K562 (cell line): ENCODE data around the gene PATJ. TPM values are rescaled to one million over a fixed set of nuclear protein-coding genes. Genes with fewer than 3 reads are reported as not detected.
A peak's percentile ranks its signal among the peaks of the same experiment; 100 is the strongest.

Experiments used
- ATAC-seq: fragments of 200-7000 bp; cut with Tn5 transposase; 3 replicates; pipeline ENCODE4 v1.9.1; 2020; ENCODE audit warnings: moderate library complexity
- BruUV-seq: library from RNA; stranded (reverse); fragments of 400-500 nt; replicated peaks from 2 replicates; lab custom pipeline; 2021; lab: Mats Ljungman, UMichigan
- CTCF ChIA-PET: fragments of 300-600 bp; formaldehyde crosslinking; extraction: SDS; loops from one replicate; lab custom pipeline; 2021; ENCODE audit warnings: low intra/inter-chr PET ratio; lab: Yijun Ruan, JAX
- POLR2A ChIA-PET: fragments of 300-600, 350-650 bp; sonication (Branson Sonifier 250); formaldehyde crosslinking; extraction: SDS; loops from one replicate; lab custom pipeline; 2021; ENCODE audit warnings: antibody characterized with exemption, inconsistent platforms; lab: Yijun Ruan, JAX
- DNase-seq, 4 experiments: peaks; one replicate each; pipeline versions ENCODE4 v3.0.0 to v3.0.0-alpha.2; 2011 to 2018; ENCODE audit warnings: low spot score in 3 of 4, mixed read lengths in 3 of 4; ENCODE audit errors: extremely low read depth in 1 of 4
- FAIRE-seq: peaks from 2 replicates; lab custom pipeline; 2011; peaks lifted over from hg19 to GRCh38; lab: Jason Lieb, UNC
- H2AFZ ChIP-seq: 2 replicates; pipeline ENCODE4 v1.6.0; 2011; ENCODE audit warnings: low read depth, low read length, control low read depth, inconsistent platforms
- H3K27ac ChIP-seq: fragments of 200-600 bp; 3 replicates; pipeline ENCODE4 v1.8.0; 2011; ENCODE audit warnings: low read depth, mild to moderate bottlenecking, control low read depth, inconsistent platforms, low read length, moderate library complexity, mixed read lengths; ENCODE audit errors: extremely low read depth
- H3K27me3 ChIP-seq, 2 experiments: fragments of 300-600 bp in 1 of 2; 2 replicates in 1 of 2; 3 replicates in 1 of 2; pipeline versions ENCODE4 v1.6.0 to v1.8.0; 2011; ENCODE audit warnings: inconsistent platforms in 2 of 2, low read length in 2 of 2, mild to moderate bottlenecking in 1 of 2, mixed read lengths in 1 of 2, moderate library complexity in 1 of 2; ENCODE audit not compliant: control insufficient read depth in 2 of 2, insufficient read depth in 2 of 2
- H3K36me3 ChIP-seq: fragments of 300-600 bp; 3 replicates; pipeline ENCODE4 v1.8.0; 2011; ENCODE audit warnings: mild to moderate bottlenecking, low read length, inconsistent platforms; ENCODE audit not compliant: control insufficient read depth, insufficient read depth
- H3K4me1 ChIP-seq, 2 experiments: fragments of 200-600 bp in 1 of 2; replicated peaks in 1 of 2; 2 replicates in 1 of 2; 3 replicates in 1 of 2; pipeline versions ENCODE4 v1.5.1 to v1.8.0; 2011; ENCODE audit warnings: inconsistent platforms in 2 of 2, low read length in 2 of 2, mild to moderate bottlenecking in 1 of 2, mixed read lengths in 1 of 2, moderate library complexity in 1 of 2; ENCODE audit not compliant: control insufficient read depth in 2 of 2, insufficient read depth in 2 of 2
- H3K4me2 ChIP-seq: 2 replicates; pipeline ENCODE4 v1.6.1; 2011; ENCODE audit warnings: low read length, control low read depth, inconsistent platforms, mixed read lengths; ENCODE audit not compliant: insufficient read depth
- H3K4me3 ChIP-seq: fragments of 200-600 bp; sonication (generic), shearing (Covaris generic); 2 replicates; pipeline ENCODE4 v1.5.1; 2016; ENCODE audit warnings: control low read depth, inconsistent platforms
- H3K79me2 ChIP-seq: fragments of 200-600 bp; 3 replicates; pipeline ENCODE4 v1.8.0; 2011; ENCODE audit warnings: low read length, inconsistent platforms; ENCODE audit not compliant: control insufficient read depth, insufficient read depth
- H3K9ac ChIP-seq, 2 experiments: 2 replicates each; pipeline versions ENCODE4 v1.6.0 to v1.6.1; 2011; ENCODE audit warnings: low read depth in 2 of 2, low read length in 2 of 2, control low read depth in 1 of 2, inconsistent platforms in 1 of 2, mild to moderate bottlenecking in 1 of 2, mixed read lengths in 1 of 2; ENCODE audit not compliant: insufficient read depth in 1 of 2
- H3K9me1 ChIP-seq: one replicate; pipeline ENCODE4 v1.6.0; 2011; ENCODE audit warnings: inconsistent platforms, mild to moderate bottlenecking, low read length, moderate library complexity; ENCODE audit not compliant: control insufficient read depth, insufficient read depth
- H3K9me3 ChIP-seq: replicated peaks from 2 replicates; pipeline ENCODE4 v1.5.1; 2011; ENCODE audit warnings: low read depth, low read length, inconsistent platforms; ENCODE audit not compliant: control insufficient read depth, insufficient read depth
- H4K20me1 ChIP-seq: replicated peaks from 2 replicates; pipeline ENCODE4 v1.6.1; 2011; ENCODE audit warnings: low read length, inconsistent platforms, mixed read lengths; ENCODE audit not compliant: control insufficient read depth, insufficient read depth
- CHCHD3 ChIP-seq: fragments of 250-450 bp; sonication (Bioruptor Pico); IDR thresholded peaks from 2 replicates; pipeline ENCODE4 v2.1.2; 2022; ENCODE audit warnings: mild to moderate bottlenecking
- ETV1 ChIP-seq: fragments of 450-650 bp; conservative IDR thresholded peaks from 2 replicates; pipeline ENCODE4 v1.6.1; 2016; ENCODE audit warnings: missing genetic modification characterization, control low read depth, low read depth, missing compliant biosample characterization
- HDAC2 ChIP-seq: fragments of 450-650 bp; IDR thresholded peaks from 2 replicates; pipeline ENCODE4 v1.6.1; 2016; ENCODE audit warnings: mild to moderate bottlenecking
- HDAC3 ChIP-seq: fragments of 450-650 bp; IDR thresholded peaks from 2 replicates; pipeline ENCODE4 v1.6.1; 2018; ENCODE audit warnings: borderline replicate concordance, mild to moderate bottlenecking, moderate library complexity; ENCODE audit not compliant: partially characterized antibody
- NR2C2 ChIP-seq, 2 experiments: fragments of 200-800 bp in 1 of 2; sonication (Bioruptor generic) in 1 of 2; sonication (generic) in 1 of 2; formaldehyde crosslinking in 1 of 2; IDR thresholded peaks; 2 replicates each; pipeline versions ENCODE4 v1.6.1 to v1.8.0; 2016 to 2022; ENCODE audit warnings: mild to moderate bottlenecking in 1 of 2, missing compliant biosample characterization in 1 of 2, missing genetic modification characterization in 1 of 2, missing genetic modification reagents in 1 of 2
- OTX1 ChIP-seq: fragments of 450-650 bp; formaldehyde crosslinking; IDR thresholded peaks from 2 replicates; pipeline ENCODE4 v1.4.0; 2022; ENCODE audit warnings: mild to moderate bottlenecking
- POLR2G ChIP-seq: fragments of 200-400 bp; formaldehyde crosslinking; IDR thresholded peaks from 2 replicates; pipeline ENCODE4 v1.6.1; 2017; ENCODE audit warnings: low read depth, mild to moderate bottlenecking, antibody characterized with exemption, low read length, moderate library complexity
- RUNX1 ChIP-seq: sonication (generic); IDR thresholded peaks from 2 replicates; pipeline ENCODE4 v1.6.1; 2016; ENCODE audit warnings: antibody characterized with exemption, low read depth
- SREBF2 ChIP-seq: sonication (generic); formaldehyde crosslinking; IDR thresholded peaks from 2 replicates; pipeline ENCODE4 v1.4.0; 2020; ENCODE audit warnings: mild to moderate bottlenecking, missing genetic modification reagents
- ZBTB12 ChIP-seq: fragments of 250-450 bp; sonication (Bioruptor Pico); IDR thresholded peaks from 2 replicates; pipeline ENCODE4 v1.4.0; 2020
- ZNF24 ChIP-seq: fragments of 450-650 bp; IDR thresholded peaks from 2 replicates; pipeline ENCODE4 v1.6.1; 2016
- WGBS: fragments of 100-300 bp; shearing (Covaris generic); methylation state at CpG from one replicate; pipeline ENCODE4 v1.1.6; 2016; ENCODE audit warnings: low coverage, mixed read lengths; ENCODE audit not compliant: insufficient coverage; ENCODE audit errors: missing lambda C conversion rate; 5-methylcytosine and 5-hydroxymethylcytosine counted together
- in situ Hi-C: fragments of 300-500 bp; cut with MboI; formaldehyde crosslinking; loops from 4 replicates; pipeline ENCODE4 v1.15.0; 2018; ENCODE audit warnings: inconsistent platforms, mixed read lengths
- intact Hi-C: fragments of 100-400 bp; cut with micrococcal nuclease; formaldehyde crosslinking; loops from 2 replicates; pipeline ENCODE4 v1.14.2; 2022
- polyA plus RNA-seq, 8 experiments: library from polyadenylated mRNA; depleted of rRNA in 4 of 8; stranded (reverse) in 5 of 8; unstranded in 3 of 8; fragments of >200 nt; fragmentation: Nextera tagmentation in 2 of 8; fragmentation: Illumina TruSeq in 1 of 8; extraction: Ambion mirVana in 2 of 8; extraction: Trizol in 1 of 8; gene quantifications; 2 replicates each; pipeline versions ENCODE4 v1.2.1 to v1.2.3, GENCODE V29; 2011 to 2014; ENCODE audit warnings: inconsistent platforms in 1 of 8, missing spikeins in 1 of 8
- total RNA-seq, 7 experiments: library from RNA; depleted of rRNA in 6 of 7; stranded (reverse); fragments of >200 nt in 6 of 7; fragmentation: Illumina TruSeq in 2 of 7; extraction: Trizol in 2 of 7; gene quantifications; 2 replicates each; pipeline versions ENCODE4 v1.2.1 to v1.2.3, GENCODE V29; 2011 to 2021; ENCODE audit warnings: low replicate concordance in 1 of 7
- TF ChIP-seq, protein P1 (sequence below): fragments of 250-450 bp; sonication (Bioruptor Pico); IDR thresholded peaks from 2 replicates; pipeline ENCODE4 v1.5.0; 2020; ENCODE audit warnings: mild to moderate bottlenecking, borderline replicate concordance
- TF ChIP-seq, protein P2 (sequence below): fragments of 450-650 bp; formaldehyde crosslinking; IDR thresholded peaks from 2 replicates; pipeline ENCODE4 v1.4.0; 2020; ENCODE audit warnings: mild to moderate bottlenecking
- TF ChIP-seq, protein P3 (sequence below), 2 experiments: fragments of 250-450 bp in 1 of 2; fragments of 450-650 bp in 1 of 2; sonication (Bioruptor Pico) in 1 of 2; IDR thresholded peaks; 2 replicates each; pipeline versions ENCODE4 v1.6.1 to v1.8.0; 2016 to 2021; ENCODE audit warnings: mild to moderate bottlenecking in 2 of 2, moderate library complexity in 2 of 2, missing compliant biosample characterization in 1 of 2, missing genetic modification characterization in 1 of 2

PATJ gene
- total and polyA plus RNA-seq, 9 of the 15 experiments (the other 6 are each of a cell fraction or from before 2014, with no cell fraction given): 0.22 TPM; not detected in 8

DNA sequence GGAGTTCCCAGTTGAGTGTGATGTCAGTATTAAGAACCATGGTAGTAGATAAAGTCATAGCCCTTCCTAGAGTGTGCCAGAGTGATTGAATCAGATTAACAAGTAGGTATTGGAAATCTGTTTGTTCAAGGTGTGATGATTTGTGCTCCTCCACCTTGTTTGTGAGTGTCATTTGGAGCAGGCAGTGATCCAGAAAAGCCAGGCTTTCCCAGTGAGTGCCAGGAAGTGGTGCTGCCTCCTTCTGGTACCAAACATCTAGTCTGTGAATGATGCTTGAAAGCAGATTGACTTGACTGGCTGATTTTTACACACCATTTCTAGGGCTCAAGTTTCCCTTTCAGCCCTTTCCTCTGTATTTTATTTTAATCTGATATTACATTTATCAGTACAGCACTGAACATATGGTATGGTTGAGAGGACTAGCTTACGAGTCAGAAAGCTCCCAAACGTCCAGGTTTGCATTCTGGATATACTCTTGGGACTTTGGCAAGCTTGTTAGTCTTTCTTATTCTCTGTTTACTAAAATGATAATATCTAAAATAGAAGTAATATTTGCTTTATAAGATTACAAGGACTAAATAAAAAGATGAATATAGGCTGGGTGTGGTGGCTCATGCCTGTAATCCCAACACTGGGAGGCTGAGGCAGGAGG, 100.7 kb downstream of the PATJ start (continued):
- peak; percentile 56 for TF ChIP-seq ETV1 (tag)
- TF ChIP-seq, protein P1, sequence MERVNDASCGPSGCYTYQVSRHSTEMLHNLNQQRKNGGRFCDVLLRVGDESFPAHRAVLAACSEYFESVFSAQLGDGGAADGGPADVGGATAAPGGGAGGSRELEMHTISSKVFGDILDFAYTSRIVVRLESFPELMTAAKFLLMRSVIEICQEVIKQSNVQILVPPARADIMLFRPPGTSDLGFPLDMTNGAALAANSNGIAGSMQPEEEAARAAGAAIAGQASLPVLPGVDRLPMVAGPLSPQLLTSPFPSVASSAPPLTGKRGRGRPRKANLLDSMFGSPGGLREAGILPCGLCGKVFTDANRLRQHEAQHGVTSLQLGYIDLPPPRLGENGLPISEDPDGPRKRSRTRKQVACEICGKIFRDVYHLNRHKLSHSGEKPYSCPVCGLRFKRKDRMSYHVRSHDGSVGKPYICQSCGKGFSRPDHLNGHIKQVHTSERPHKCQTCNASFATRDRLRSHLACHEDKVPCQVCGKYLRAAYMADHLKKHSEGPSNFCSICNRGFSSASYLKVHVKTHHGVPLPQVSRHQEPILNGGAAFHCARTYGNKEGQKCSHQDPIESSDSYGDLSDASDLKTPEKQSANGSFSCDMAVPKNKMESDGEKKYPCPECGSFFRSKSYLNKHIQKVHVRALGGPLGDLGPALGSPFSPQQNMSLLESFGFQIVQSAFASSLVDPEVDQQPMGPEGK (CRISPR knock-in tag): no peak
- TF ChIP-seq, all 486 proteins: peak for 3

DNA sequence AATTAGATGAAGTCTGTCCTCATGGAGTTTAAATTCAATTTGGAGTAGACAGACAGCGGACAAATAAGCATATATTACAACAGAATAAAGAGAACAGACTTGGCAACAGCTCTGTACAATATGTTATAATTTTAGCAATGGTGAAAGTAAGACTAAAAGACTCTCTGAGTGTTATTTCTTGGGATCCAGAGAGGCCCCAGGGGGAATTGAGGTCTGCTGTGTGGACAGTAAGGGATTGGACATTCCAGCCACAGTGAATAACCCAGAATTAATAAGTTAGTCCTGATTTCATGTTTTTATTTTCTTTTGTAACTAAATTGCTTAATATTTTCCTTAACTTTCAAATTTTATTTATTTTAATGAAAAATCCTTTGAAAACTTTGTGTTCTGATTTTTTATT, 101.7 kb downstream of the PATJ start:
- no peaks in the 10 kb centered on the region for H3K79me2 ChIP-seq
- FAIRE-seq: no peak
- no peak for ATAC-seq
- no peaks in the 10 kb centered on the region for H3K9me3 ChIP-seq
- H3K9me1 ChIP-seq: no peaks in the 10 kb centered on the region
- in situ Hi-C loops: loop anchor here (10.0 kb wide), 2 partner anchors 869 to 1869 kb away; no protein-coding TSS in a partner anchor
- no TSS peak for BruUV-seq
- DNase-seq: no peak
- no peaks in the 10 kb centered on the region for H3K36me3 ChIP-seq
- WGBS: 8% methylated on average over 1 of the region's 1 CpG
- no peaks in the 10 kb centered on the region for H3K4me1 ChIP-seq
- no peak overlapping the region for H3K4me3 ChIP-seq
- H2AFZ ChIP-seq: no peak overlapping the region
- no peaks in the 10 kb centered on the region; a peak in 1 of 5 replicates for H3K27me3 ChIP-seq
- H3K4me2 ChIP-seq: no peak overlapping the region
- CTCF ChIA-PET: no interaction called here
- no peaks in the 10 kb centered on the region for H4K20me1 ChIP-seq
- intact Hi-C loops: no loop called here
- TF ChIP-seq CHCHD3 (no peak), RUNX1 (no peak), HDAC2 (no peak), ZNF24 (no peak), OTX1 (CRISPR knock-in tag) (no peak), SREBF2 (CRISPR knock-in tag) (no peak), ZBTB12 (CRISPR knock-in tag) (no peak), NR2C2 (CRISPR knock-in tag; IDR thresholded peaks at IDR 0.05) (no peak), NR2C2 (tag; IDR thresholded peaks at IDR 0.05) (no peak), POLR2G (no peak), HDAC3 (no peak)
- TF ChIP-seq, protein P2, sequence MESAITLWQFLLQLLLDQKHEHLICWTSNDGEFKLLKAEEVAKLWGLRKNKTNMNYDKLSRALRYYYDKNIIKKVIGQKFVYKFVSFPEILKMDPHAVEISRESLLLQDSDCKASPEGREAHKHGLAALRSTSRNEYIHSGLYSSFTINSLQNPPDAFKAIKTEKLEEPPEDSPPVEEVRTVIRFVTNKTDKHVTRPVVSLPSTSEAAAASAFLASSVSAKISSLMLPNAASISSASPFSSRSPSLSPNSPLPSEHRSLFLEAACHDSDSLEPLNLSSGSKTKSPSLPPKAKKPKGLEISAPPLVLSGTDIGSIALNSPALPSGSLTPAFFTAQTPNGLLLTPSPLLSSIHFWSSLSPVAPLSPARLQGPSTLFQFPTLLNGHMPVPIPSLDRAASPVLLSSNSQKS (CRISPR knock-in tag): no peak
- TF ChIP-seq, protein P3, sequence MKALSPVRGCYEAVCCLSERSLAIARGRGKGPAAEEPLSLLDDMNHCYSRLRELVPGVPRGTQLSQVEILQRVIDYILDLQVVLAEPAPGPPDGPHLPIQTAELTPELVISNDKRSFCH (CRISPR knock-in tag; IDR thresholded peaks at IDR 0.05): no peak
- TF ChIP-seq, protein P3 (tag; IDR thresholded peaks at IDR 0.05): no peak
- TF ChIP-seq, all 486 proteins: peak for 0
- H3K9ac ChIP-seq: no peak overlapping the region
- POLR2A ChIA-PET: interaction anchor here (0.8 kb wide), 1 partner anchor 24 kb away, joined by 3 read pairs; no protein-coding TSS in a partner anchor
- no peak overlapping the region for H3K27ac ChIP-seq
